Eye (tissue), 1 donor: ENCODE measurements around the gene CD164L2.

Experiments
- DNase-seq: peaks from one replicate; pipeline ENCODE4 v3.0.0-alpha.2; 2015

Gene CD164L2

DNA sequence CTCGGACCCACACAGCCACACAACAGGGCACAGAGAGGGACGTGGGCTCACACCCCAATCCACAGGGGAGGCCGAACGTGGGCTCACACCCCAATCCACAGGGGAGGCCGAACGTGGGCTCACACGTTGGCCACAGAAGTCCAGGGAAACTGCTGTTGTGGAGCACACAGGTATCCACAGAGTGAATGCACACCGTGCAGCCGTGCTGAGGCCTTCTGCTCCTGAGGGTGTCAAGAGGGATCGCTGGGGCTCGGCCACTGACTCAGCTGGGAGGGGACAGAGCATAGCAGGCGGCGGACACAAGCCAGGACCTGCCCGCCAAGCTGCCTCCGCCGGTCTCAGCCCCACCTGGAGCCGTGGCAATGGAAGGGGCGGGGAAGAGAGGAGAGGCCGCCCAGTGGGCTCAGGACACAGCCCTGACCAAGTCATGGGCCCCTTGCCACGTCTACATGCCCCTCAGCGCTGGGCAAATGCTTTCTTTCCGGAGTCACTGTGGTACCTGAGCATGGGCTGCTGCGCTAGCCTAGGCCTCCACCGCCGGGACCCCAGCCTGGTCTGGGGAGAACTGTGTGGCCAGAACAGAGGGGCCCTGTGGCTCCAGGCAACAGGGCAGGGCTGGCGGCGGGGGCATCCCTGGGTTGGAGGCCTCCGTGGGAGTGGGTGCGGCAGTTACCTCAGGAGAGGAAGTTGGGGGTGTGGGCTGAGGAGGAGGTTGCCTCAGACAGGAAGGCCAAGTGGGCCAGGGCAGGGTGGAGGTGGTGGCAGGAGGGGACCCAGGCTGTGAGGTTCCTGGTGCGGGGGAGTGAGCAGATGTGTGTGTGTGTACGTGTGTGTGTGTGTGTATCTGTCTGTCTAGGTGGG lies 40.1 kb downstream of the CD164L2 start:
- no peak for DNase-seq

GRCh38 chr1:27342391-27342777 lies 40.7 kb downstream of the CD164L2 start:
- DNase-seq = no peak

DNA sequence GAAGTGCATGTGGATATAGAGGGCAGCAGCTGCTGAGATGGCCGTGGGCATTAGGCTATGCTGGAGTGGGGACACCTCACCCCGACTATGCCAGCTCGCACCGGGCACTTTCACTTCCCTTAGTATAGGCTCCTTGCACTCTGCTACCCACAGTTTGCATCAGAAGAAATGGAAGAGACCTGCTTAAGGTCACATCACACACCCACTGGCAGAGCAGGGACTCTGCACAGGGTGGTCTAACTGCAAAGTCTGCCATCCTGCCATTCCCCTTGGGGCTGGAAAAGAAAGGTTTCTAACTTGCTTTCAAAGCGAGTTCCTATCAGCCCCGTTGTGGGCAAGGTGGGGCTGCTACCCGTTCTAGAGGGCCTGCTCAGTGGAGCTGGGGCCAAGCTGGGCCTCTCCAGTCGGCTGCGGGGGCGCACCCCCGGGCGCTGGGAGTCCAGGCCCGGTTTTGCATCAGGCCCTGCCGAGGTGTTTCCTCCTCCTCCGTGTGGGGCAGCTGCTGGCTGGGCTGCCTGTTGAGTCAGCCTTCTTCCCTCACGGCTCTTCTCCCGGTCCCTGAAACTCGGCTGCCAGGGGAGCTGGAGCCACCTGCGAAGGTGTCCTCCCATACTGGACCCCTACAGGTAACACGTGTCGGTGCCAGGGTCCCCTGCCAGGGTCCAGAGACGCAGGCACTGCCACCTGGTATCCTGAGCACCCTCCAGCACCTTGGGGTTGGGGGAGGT lies 41.4 kb downstream of the CD164L2 start, which contains the start of gene SYTL1:
Gene SYTL1 (plus strand): TSS at position 498 of the 728 bp plus-strand sequence. CDS start 3,313 bp downstream, outside the sequence.
- no peak for DNase-seq

DNA sequence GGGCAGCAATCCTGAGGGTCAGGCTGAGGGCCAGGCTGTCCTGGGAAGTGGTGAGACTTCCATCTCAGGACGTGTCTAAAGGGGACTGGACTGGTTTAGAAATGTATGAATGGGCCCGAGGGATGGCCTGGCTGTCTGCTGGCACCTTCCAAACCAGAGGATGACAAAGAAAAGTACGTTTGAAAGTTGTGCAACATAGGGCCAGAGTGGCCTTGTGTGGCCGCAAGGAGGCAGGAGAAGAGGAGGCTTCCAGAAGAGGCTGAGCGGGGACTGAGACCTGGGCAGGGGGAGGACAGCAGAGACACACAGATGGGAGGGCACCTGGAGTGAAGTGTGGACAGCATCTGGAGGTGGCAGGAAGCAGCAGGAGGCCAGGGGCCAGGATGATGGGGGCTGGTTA lies 43.9 kb downstream of the CD164L2 start:
- DNase-seq = no peak

- DNase-seq = no peak
These were observed 44.4 kb downstream of the CD164L2 start for GRCh38 chr1:27338751-27339150.

GRCh38 chr1:27336756-27337155 lies 46.4 kb downstream of the CD164L2 start:
- no peak for DNase-seq

DNA sequence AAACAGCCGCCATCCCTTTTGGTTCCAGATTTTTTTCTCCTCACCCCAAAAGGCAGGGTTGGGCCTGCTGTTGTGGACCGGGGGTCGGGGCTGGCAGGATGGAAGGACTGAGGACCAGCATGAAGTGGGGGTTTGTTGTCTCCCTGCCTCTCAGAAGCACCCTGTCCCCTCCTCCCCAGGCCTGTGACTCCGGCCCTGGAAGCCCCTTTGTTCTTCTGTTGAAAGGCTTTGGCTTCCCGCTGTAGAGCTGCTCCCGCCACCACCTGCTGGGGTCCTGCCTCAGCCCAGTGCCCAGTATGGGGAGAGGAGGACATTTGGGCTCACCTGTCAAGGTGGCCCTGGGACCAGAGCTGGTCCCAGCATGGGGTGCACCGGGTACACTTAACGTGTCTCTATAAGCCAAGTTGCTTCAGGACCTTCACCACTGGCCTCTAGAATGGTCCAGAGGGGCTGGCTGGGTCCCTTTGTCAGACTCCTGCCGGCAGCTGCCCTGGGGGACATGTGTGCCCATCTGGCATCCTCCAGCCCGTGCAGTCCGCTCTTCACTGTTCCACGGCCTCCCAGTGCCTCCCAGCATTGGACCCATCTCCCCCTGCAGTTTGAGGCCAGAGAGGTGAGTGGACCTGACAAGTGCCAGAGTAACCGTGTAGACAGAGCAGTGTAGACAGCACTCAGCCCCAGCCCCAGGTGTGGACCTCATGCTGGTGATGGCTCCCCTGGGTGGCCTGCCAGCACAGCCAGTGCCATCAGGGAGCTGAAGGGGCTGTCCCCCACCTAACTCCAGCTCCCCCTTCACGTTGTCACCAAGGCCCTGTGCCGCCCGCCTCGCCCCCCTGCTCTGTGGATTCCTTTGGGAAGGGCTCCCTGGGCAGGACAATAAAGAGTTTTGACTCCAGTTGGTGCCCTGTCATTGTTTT lies 47.4 kb downstream of the CD164L2 start:
- DNase-seq = no peak

DNA sequence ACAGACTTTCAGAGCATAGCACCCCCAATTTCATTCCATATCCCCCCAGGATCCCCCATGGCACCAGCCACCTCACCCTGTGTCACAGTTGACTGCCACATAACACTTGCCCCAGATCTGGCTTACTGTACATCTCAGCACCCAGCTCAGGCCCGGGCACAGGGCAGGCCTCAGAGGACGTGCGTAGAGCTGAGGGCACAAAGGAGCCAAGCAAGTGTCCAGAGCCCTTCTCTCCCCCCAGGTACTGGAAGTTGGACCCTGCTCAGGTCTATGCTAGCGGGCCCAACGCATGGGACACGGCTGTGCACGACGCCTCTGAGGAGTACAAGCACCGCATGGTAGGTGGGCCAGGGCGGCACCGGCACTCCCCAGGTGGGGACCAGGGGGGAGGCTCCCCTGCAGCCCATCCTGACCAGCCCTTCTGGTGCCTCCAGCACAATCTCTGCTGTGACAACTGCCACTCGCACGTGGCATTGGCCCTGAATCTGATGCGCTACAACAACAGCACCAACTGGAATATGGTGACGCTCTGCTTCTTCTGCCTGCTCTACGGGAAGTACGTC lies 49.3 kb downstream of the CD164L2 start:
- DNase-seq = no peak

DNA sequence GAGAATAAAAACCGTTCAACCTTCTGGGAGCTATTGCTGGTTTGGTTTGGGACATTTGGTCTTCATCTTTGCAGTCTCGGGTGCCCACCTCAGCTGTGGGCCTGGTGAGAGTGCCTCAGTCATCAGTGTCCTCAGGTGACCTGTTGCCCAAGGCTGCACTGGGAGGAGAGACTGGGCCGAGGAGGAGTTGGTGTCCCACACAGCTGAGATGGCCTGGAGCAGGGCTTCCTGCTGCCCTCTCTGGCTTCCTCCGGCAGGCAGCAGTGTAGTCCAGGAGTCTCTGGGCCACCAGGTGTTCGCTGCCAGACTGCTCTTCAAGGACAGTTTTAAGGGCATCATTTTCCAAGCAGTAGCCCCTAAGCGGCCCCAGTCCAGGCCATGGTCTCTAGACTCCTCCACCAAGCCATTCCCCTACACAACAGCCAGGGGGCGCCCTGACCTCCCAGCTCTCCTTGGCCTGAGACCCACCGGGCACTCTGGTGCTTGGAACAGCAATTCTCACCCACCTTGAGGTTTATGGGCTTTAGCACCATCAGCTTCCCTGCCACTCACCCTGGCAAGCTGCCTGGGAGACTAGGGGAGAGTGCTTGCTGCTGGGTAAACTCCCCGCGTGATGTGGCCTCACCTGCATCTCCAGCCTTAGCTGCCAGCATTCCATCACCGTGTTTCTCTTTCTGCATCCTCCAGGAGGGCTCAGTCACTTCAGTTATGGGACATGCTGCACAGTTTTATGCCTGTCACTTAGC lies 50.4 kb downstream of the CD164L2 start:
- peak; percentile 68 for DNase-seq

- no peak for DNase-seq
These were observed 51.2 kb downstream of the CD164L2 start for GRCh38 chr1:27331922-27332321.

- no peak for DNase-seq
These were observed 51.7 kb downstream of the CD164L2 start for GRCh38 chr1:27331426-27331825.

GRCh38 chr1:27330786-27331185 lies 52.3 kb downstream of the CD164L2 start:
- DNase-seq = no peak
